GM21717 (cell line): Measurements from ENCODE around the gene WIPI1.
A peak's percentile ranks its signal among the peaks of the same experiment; 100 is the strongest.

Experiments used
- ATAC-seq: cut with Tn5 transposase; IDR thresholded peaks from one replicate; pipeline ENCODE4 v1.9.1; 2021; ENCODE audit warnings: mild to moderate bottlenecking, moderate library complexity; ENCODE audit not compliant: unreplicated experiment

WIPI1 gene

GRCh38 chr17:68439656-68440290 lies 17.5 kb downstream of the WIPI1 start:
- ATAC-seq, result no peak

DNA sequence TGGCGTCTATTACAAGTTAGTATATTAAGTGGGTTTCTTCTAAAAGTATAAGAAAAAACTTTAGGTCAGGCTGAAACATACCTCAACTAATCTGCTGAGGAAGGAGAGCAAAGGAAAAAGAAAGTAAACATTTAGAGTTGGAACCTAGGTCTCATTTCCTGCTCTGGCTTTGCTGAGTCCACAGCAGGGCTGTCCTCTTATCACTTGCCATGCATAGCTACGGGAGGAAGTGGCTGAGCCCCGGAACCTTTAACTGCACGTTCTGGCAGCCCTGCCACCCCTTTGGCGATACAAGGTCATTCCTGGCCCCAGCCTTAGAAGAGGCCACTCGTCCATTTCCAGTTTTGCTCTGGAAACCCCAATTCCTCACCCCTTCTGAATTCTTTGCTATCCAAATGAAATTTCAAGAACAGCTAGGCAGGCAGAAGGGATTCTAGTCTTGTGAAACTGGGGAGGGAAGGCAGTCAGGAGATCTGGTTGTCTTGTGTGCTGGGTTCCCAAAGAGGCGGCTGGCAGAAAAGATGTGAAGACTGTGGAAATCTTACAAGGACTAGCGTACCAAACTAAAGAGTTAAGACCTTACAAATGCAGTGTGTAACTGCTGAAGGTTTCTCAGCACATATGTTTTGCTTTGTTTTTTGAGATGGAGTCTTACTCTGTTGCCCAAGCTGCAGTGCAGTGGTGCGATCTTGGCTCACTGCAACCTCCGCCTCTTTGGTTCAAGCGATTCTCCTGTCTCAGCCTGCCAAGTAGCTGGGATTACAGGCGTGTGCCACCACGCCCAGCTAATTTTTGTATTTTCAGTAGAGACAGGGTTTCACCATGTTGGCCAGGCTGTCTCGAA lies 19.1 kb downstream of the WIPI1 start:
- ATAC-seq, result peak; percentile 72

GRCh38 chr17:68435876-68436842 lies 21.1 kb downstream of the WIPI1 start:
- no peak for ATAC-seq

DNA sequence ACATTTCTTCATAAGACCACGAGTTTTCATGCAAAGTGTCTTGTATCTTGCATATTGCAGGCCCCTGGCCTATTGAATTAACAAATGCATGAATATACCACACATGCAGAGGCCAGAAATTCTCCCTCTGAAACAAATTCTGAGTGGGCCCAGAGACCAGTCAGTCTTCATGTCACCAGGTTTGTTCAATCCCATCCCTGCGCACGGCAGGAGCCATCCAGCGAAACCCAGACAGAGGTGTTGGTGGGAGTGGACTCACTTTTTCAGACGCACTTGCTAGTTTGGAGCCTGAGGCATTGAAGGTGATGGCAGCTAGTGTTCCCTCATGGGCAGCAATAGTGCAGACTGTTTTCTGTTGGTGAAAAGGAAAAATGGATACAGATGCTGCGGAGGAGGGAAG lies 21.9 kb downstream of the WIPI1 start:
- ATAC-seq, result no peak

DNA sequence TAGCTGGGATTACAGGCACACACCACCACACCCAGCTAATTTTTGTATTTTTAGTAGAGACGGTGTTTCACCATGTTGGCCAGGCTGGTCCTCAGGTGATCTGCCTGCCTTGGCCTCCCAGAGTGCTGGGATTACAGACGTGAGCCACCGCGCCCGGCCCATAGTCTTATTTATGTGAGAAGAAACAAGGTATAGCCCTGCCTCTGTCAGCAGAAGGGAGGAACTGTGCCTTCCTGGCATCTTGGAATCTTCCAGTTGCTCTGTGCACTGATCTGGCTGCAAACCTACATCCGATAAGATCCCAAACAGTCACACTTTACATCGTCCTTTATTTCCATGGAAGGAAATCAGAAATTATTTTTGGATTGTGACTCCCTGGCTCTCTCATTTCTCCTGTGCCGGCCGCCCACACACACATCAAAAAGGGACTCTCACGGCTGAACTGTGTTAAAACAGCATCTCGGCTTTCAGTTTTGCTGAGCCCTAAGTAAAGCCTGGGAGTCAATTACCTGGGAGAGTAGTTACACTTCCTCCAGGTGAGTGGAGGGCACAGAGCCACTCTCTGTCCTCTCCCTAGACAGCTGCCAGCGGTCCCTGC lies 23.3 kb downstream of the WIPI1 start:
- no peak for ATAC-seq

DNA sequence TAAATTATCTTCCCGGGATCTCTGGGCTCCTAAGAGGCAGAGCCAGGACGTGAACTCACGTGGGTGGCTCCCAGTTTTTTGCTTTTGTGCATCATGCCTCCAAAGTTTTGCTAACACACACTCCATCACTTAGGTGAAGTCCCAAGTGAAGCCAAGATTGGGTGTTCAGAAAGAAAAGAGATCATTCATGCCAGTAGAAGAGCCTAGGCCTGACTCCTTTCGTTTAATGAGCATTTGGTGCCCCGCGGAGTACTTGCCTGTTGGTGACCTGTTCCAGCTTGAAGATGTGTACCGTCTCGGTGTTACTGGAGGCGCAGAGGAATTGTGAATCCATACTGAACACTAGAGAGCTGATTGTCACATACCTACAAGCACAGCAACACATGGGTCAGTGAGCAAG lies 24.1 kb downstream of the WIPI1 start:
- ATAC-seq, result no peak

- no peak for ATAC-seq
Observed at GRCh38 chr17:68432086-68432864, 25.0 kb downstream of the WIPI1 start.

- no peak for ATAC-seq
Observed at GRCh38 chr17:68431661-68432071, 25.6 kb downstream of the WIPI1 start.

DNA sequence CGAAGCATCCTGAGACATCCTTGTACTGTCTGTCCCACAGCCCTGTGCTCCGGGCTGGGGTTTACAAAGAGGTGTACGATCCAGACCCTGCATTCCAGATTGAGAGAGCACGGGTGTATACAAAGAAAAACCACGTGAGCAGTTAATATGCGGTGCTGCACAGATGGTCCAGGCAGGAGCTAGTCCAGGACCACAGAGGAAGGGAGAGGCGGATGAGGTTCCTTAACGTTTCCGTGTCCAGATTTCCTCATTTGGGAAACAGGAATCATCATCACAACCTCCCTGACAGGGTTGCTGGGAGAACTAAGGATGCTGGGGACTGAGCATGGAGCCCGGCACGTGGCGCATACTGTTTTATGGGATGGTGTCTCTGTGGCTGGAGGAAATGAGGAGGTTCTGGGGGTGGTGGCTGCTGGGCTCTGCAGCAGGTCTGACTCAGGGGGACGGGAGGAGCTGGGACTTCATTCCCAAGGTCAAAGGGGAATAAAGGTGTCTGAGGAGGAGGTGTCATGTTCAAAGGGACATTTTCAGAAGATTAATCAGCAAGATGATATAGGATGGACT lies 26.2 kb downstream of the WIPI1 start:
- ATAC-seq, result no peak

- no peak for ATAC-seq
Observed at GRCh38 chr17:68429881-68430280, 27.4 kb downstream of the WIPI1 start.

DNA sequence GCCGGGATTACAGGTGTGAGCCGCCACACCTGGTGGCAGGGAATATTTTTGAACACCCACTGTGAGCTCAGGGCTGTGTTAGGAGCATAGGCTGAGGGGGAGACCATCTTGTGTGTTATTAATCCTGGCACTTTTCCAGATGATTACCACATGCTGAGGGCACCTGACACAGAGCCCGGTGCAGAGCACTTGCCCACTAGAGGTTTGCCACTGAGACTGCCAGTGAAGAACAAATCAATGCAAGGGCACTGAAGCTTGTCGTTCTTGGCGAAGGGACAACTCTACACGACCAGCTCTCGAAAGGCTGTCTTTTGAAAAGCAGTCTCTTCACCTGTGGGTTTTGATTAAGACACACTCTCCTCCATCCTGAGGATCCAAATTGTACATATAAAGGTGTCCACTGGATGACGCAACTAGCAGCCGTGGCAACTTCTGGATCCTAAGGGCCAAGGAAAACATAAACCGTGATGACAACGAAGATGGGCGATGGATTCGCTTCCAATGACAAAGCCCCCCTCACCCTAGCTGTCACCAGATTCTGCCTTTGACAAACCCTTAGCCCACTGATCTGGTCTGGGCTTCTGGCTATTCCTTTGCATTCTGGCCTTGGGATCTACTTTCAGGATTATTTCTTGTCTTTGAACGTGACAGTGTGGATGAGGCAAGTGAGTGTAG lies 28.7 kb downstream of the WIPI1 start:
- no peak for ATAC-seq

- ATAC-seq, result no peak
Observed at GRCh38 chr17:68427575-68427974, 29.7 kb downstream of the WIPI1 start.

DNA sequence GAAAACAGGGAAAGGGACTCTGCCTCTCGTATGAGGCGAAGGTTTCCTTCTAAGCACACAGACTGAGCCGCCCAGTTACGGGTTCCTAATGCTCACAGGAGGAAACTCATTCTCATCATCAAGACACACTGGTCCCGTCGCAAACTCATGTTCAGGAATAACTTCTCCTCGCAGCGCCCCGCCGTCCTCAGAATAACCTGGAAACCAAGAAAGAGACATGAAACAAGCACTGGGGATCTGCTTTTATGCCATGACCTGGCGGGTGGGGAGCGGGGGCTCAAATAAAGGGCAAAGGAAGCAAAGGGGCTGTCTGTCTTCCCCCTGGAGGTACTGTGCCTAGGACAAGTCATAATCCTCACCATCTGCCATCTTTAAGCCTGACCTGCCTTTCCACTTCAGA lies 31.3 kb downstream of the WIPI1 start:
- ATAC-seq, result no peak

GRCh38 chr17:68424861-68425260 lies 32.4 kb downstream of the WIPI1 start:
- no peak for ATAC-seq

GRCh38 chr17:68424203-68424602 lies 33.1 kb downstream of the WIPI1 start:
- ATAC-seq, result no peak

- ATAC-seq, result no peak
Observed at GRCh38 chr17:68423251-68423650, 34.0 kb downstream of the WIPI1 start.

DNA sequence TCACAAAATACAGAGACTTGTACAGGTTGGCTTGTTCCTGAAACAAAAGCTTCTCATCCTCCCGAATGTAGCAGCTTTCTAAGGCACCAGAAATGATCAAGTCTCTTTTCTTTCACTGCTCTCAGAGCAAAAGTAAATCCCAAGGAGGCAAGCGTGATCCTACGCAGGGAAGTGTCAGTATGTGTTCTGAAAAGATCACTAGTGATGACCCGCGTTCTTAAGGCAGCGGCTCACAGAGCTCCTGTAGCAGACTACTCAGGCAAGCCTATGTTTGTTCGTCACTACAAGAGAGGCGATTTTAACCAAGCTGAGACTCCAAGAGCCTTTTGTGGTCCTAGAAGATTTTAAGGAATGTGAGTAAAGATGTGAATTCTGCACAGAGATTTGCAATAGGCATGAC lies 34.5 kb downstream of the WIPI1 start:
- ATAC-seq, result no peak

GRCh38 chr17:68421486-68421885 lies 35.8 kb downstream of the WIPI1 start:
- ATAC-seq, result no peak

DNA sequence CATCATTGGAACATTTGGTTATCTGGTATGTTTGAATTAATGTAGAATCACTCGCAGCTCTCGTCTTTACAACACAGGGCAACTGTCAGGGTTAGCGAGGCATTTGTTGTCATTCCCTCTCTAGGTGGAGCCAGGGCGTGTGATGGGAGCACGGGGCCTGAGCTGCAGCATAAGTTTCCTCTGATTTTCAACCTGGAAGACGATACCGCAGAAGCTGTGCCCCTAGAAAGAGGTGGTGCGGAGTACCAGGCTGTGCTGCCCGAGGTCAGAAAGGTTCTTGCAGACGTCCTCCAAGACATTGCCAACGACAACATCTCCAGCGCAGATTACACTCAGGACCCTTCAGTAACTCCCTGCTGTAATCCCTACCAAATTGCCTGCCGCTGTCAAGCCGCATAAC lies 37.2 kb downstream of the WIPI1 start:
- ATAC-seq, result no peak
